ENCODE results near the gene ADAMTS2. TPM values are rescaled to one million over a fixed set of nuclear protein-coding genes. Genes with fewer than 3 reads are reported as not detected.

The ADAMTS2 gene
- polyA plus RNA-seq, 1 donor: 5.9 TPM

DNA sequence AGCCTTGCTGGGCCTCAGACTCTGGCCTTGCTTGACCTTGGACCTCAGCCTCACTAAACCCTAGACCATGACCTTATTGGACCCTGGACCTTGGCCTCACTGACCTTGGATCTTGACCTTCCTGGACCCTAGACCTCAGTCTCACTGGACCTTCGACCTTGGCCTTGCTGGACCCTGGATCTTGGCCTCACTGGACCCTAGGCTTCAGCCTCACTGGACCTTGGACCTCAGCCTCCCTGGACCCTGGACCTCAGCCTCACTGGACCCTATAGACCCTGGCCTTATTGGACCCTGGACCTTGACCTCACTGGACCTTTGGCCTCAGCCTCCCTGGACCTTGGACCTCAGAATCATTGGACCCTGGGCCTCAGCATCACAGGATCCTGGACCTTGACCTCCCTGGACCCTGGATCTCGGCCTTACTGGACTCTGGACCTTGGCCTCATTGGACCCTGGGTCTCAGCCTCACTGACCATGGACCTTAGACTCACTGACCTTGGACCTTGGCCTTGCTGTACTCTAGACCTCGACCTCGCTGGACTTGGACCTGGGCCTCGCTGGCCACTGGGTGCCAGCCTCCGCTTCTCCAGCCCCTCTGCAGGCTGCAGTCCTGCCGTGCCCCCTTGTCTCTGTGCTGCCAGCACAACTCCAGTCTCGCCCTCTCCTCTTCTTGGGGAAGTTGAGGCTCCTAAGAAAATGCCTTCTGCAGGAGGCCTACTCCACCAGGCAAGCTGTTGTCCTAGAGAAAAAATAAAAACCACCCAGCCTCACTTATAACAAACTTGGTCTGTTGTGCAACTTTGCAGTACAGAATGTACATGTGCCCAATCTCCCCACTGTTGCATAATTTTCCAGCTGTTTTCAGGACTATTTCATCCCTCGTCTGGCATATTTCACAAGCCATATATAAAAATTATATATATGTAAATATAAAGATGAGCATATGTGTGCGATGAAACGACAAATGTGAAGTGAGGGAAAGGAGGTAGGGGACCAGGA lies 11.0 kb upstream of the ADAMTS2 start:
- H3K36me3 ChIP-seq (ENCODE audit: control insufficient read depth, insufficient read depth, low read length): no peaks in the 10 kb centered on the region
- H3K27ac ChIP-seq (ENCODE audit: low read length): no peak overlapping the region
- DNase-seq: no peak
- no CpG with 5 or more reads among the region's 11 CpGs for WGBS (ENCODE audit: insufficient coverage, low lambda C conversion rate)
- H3K4me3 ChIP-seq (ENCODE audit: low read length): no peak overlapping the region
- H3K4me1 ChIP-seq (ENCODE audit: control insufficient read depth, insufficient read depth, low read length): no peaks in the 10 kb centered on the region
- H3K9me3 ChIP-seq (ENCODE audit: control insufficient read depth, low read depth, low read length): peaks cover 8% of the 10 kb centered on the region
- no peaks in the 10 kb centered on the region for H3K27me3 ChIP-seq (ENCODE audit: control insufficient read depth, insufficient read depth, low read length)

DNA sequence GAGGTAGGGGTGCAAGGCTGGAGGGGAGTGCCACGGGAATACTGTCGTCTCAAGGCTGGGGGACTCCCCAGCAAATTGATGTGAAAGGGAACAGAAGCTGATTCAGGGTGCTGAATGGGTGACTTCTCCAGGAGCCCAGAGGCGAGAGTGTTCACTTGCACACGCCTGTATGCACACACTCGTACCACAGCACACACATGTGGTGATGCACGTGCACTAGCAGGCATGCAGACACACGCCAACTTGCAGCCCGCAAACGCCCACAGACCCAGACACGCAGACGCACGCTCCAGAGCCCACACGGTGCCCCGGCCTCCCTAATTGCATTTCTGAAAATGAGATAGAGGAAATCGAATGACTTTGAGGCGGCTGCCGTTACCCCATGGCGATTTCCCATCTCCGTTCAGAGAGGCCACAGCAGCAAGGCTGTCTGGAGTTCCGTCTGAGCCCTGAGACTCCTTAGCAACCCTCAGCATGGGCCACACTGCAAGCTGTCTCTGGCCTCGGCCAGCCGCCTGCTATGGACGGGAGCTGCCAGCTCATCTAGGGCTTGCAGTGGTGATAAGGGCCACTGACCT lies 9.1 kb upstream of the ADAMTS2 start:
- no peaks in the 10 kb centered on the region for H3K36me3 ChIP-seq (ENCODE audit: control insufficient read depth, insufficient read depth, low read length)
- no peak for DNase-seq
- peaks cover under 1% of the 10 kb centered on the region for H3K27me3 ChIP-seq (ENCODE audit: control insufficient read depth, insufficient read depth, low read length)
- H3K9me3 ChIP-seq (ENCODE audit: control insufficient read depth, low read depth, low read length): peaks cover 8% of the 10 kb centered on the region
- WGBS (ENCODE audit: insufficient coverage, low lambda C conversion rate): no CpG with 5 or more reads among the region's 23 CpGs
- H3K27ac ChIP-seq (ENCODE audit: low read length): no peak overlapping the region
- H3K4me1 ChIP-seq (ENCODE audit: control insufficient read depth, insufficient read depth, low read length): no peaks in the 10 kb centered on the region
- no peak overlapping the region for H3K4me3 ChIP-seq (ENCODE audit: low read length)

DNA sequence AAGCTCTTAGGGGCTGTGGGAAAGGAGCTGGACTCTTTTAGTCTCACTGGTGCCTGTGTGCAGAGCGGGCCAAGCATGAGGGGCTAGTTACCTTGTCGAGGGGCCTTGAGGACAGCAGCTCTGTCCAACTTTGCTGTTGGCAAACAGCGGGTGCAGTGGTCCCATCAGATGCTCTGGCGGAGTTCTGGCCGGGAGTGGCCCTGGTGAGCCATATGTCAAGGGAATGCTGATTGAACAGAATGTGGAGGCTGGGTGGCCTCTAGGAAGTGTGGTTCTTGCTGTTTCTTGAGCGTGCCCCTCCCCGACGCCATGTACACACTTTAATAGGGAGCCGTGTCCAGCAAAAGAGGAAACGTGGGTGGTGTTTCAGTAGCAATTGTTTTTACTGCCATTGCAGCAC lies 3.6 kb upstream of the ADAMTS2 start:
- no peak for DNase-seq
- WGBS (ENCODE audit: insufficient coverage, low lambda C conversion rate): no CpG with 5 or more reads among the region's 10 CpGs

GRCh38 chr5:179348011-179348530 lies 2.8 kb upstream of the ADAMTS2 start:
- peaks cover 3% of the 10 kb centered on the region for H3K9me3 ChIP-seq (ENCODE audit: control insufficient read depth, low read depth, low read length)
- no peak for DNase-seq
- H3K4me3 ChIP-seq (ENCODE audit: low read length): no peak overlapping the region
- WGBS (ENCODE audit: insufficient coverage, low lambda C conversion rate): 100% methylated on average over 1 of the region's 15 CpGs
- no peak overlapping the region for H3K27ac ChIP-seq (ENCODE audit: low read length)
- H3K27me3 ChIP-seq (ENCODE audit: control insufficient read depth, insufficient read depth, low read length): peaks cover 42% of the 10 kb centered on the region
- peaks cover 2% of the 10 kb centered on the region for H3K4me1 ChIP-seq (ENCODE audit: control insufficient read depth, insufficient read depth, low read length)
- H3K36me3 ChIP-seq (ENCODE audit: control insufficient read depth, insufficient read depth, low read length): no peaks in the 10 kb centered on the region

More for the DNA sequence above, 3.6 kb upstream of the ADAMTS2 start:
- Histone ChIP-seq H3K4me3 (ENCODE audit: low read length) (no peak overlapping the region), H3K27me3 (ENCODE audit: control insufficient read depth, insufficient read depth, low read length) (peaks cover 35% of the 10 kb centered on the region), H3K4me1 (ENCODE audit: control insufficient read depth, insufficient read depth, low read length) (no peaks in the 10 kb centered on the region), H3K27ac (ENCODE audit: low read length) (no peak overlapping the region), H3K36me3 (ENCODE audit: control insufficient read depth, insufficient read depth, low read length) (no peaks in the 10 kb centered on the region), H3K9me3 (ENCODE audit: control insufficient read depth, low read depth, low read length) (peaks cover under 1% of the 10 kb centered on the region)

GRCh38 chr5:179347581-179347980 lies 2.3 kb upstream of the ADAMTS2 start:
- no peaks in the 10 kb centered on the region for H3K36me3 ChIP-seq (ENCODE audit: control insufficient read depth, insufficient read depth, low read length)
- peaks cover 3% of the 10 kb centered on the region for H3K9me3 ChIP-seq (ENCODE audit: control insufficient read depth, low read depth, low read length)
- peaks cover 47% of the 10 kb centered on the region for H3K27me3 ChIP-seq (ENCODE audit: control insufficient read depth, insufficient read depth, low read length)
- no CpG with 5 or more reads among the region's 2 CpGs for WGBS (ENCODE audit: insufficient coverage, low lambda C conversion rate)
- DNase-seq: no peak
- H3K4me1 ChIP-seq (ENCODE audit: control insufficient read depth, insufficient read depth, low read length): peaks cover 2% of the 10 kb centered on the region
- H3K27ac ChIP-seq (ENCODE audit: low read length): no peak overlapping the region
- H3K4me3 ChIP-seq (ENCODE audit: low read length): no peak overlapping the region

DNA sequence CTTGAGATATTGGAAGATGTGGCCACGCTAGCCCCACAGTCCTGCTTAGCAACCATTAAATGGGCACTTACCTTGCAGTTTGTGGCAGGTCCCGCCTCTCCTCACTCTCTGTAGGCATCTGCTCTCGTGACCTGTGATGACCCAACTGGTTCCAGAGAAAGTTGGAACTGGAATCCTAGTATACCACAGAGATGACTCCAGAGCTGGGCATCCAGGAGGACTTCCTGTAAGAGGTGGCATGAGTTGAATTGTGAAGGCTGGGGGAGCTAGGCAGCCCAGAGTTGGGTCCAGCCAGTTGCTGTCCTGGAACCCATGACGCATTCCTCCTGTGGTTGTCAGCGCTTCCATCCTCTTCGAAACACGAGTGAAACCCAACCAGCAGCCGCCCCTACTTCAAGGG lies 1.6 kb upstream of the ADAMTS2 start:
- no CpG with 5 or more reads among the region's 8 CpGs for WGBS (ENCODE audit: insufficient coverage, low lambda C conversion rate)
- peaks cover 54% of the 10 kb centered on the region for H3K27me3 ChIP-seq (ENCODE audit: control insufficient read depth, insufficient read depth, low read length)
- no peak overlapping the region for H3K27ac ChIP-seq (ENCODE audit: low read length)
- H3K9me3 ChIP-seq (ENCODE audit: control insufficient read depth, low read depth, low read length): peaks cover 3% of the 10 kb centered on the region
- no peak for DNase-seq
- H3K36me3 ChIP-seq (ENCODE audit: control insufficient read depth, insufficient read depth, low read length): no peaks in the 10 kb centered on the region
- no peak overlapping the region for H3K4me3 ChIP-seq (ENCODE audit: low read length)
- H3K4me1 ChIP-seq (ENCODE audit: control insufficient read depth, insufficient read depth, low read length): peaks cover 2% of the 10 kb centered on the region

DNA sequence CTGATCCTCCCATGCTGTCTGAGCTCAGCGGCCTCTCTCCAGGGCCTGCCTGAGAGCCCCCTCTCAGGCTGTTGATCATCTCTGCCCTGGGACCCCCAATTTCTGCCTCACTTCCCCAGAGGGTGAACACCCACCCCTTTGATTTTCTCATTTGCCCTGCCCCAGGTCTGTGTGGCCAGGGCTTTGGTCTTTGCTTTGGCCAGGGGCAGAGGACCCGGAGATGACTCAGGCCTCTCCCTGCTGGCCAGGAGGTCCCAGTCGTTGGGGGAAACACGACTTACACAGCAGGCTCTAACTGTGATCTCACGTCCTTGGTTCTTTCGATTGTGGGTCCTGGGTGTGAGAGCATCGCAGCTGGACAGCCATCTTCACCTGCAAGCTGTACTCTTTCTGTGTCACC lies 1.1 kb upstream of the ADAMTS2 start:
- Histone ChIP-seq H3K27ac (ENCODE audit: low read length) (no peak overlapping the region), H3K4me1 (ENCODE audit: control insufficient read depth, insufficient read depth, low read length) (peaks cover 2% of the 10 kb centered on the region), H3K27me3 (ENCODE audit: control insufficient read depth, insufficient read depth, low read length) (peaks cover 57% of the 10 kb centered on the region)

GRCh38 chr5:179345183-179345432 lies 153 bp downstream of the ADAMTS2 start:
- WGBS (ENCODE audit: insufficient coverage, low lambda C conversion rate): no CpG with 5 or more reads among the region's 36 CpGs
- Histone ChIP-seq H3K27me3 (ENCODE audit: control insufficient read depth, insufficient read depth, low read length) (peaks cover 57% of the 10 kb centered on the region), H3K4me3 (ENCODE audit: low read length) (no peak overlapping the region), H3K4me1 (ENCODE audit: control insufficient read depth, insufficient read depth, low read length) (peaks cover 2% of the 10 kb centered on the region), H3K36me3 (ENCODE audit: control insufficient read depth, insufficient read depth, low read length) (no peaks in the 10 kb centered on the region), H3K27ac (ENCODE audit: low read length) (no peak overlapping the region), H3K9me3 (ENCODE audit: control insufficient read depth, low read depth, low read length) (peaks cover 3% of the 10 kb centered on the region)
- no peak for DNase-seq

More for the DNA sequence above, 1.1 kb upstream of the ADAMTS2 start:
- Histone ChIP-seq H3K9me3 (ENCODE audit: control insufficient read depth, low read depth, low read length) (peaks cover 3% of the 10 kb centered on the region), H3K36me3 (ENCODE audit: control insufficient read depth, insufficient read depth, low read length) (no peaks in the 10 kb centered on the region), H3K4me3 (ENCODE audit: low read length) (no peak overlapping the region)
- no CpG with 5 or more reads among the region's 7 CpGs for WGBS (ENCODE audit: insufficient coverage, low lambda C conversion rate)
- DNase-seq: no peak

DNA sequence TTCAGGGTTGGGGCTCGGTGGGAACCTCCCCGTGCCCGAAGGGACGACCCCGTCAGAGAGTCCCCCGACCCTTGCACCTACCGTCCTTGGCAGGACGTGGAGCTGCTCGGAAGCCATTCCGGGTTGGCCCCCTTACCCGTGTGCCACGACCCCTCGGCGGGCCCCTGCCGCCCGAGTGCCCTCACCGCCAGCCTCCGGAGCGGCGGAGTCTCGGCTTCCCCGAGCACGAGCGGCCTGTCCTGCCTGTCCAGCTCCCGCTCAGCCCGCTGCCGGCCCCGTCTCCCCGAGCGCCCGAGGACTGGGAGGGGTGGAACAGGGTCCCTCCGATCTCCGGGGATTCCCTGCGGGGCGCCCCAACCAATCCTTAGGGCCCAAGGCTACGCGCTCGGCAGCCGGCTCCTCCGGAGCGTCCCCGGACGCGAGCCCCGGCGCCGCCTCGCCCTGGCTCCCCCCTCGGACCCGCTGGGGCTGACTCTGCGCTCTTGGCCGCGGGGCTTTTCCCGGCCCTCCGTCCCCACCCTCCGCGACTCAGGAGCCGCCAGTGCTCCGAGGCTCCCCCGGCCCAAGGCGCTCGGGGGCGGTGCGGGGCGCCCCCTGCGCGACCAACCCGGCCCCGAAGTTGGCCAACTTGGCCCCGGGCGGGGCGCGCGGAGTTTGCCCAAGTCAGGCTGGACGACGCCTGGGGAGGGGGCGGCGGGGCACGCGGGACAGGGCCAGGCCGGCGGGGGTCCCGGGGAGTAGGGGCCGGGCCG lies 654 bp downstream of the ADAMTS2 start:
- Histone ChIP-seq H3K4me3 (ENCODE audit: low read length) (peak overlapping the region; percentile 44), H3K9me3 (ENCODE audit: control insufficient read depth, low read depth, low read length) (peaks cover 3% of the 10 kb centered on the region), H3K27me3 (ENCODE audit: control insufficient read depth, insufficient read depth, low read length) (peaks cover 57% of the 10 kb centered on the region), H3K36me3 (ENCODE audit: control insufficient read depth, insufficient read depth, low read length) (no peaks in the 10 kb centered on the region), H3K27ac (ENCODE audit: low read length) (no peak overlapping the region), H3K4me1 (ENCODE audit: control insufficient read depth, insufficient read depth, low read length) (peaks cover 2% of the 10 kb centered on the region)
- WGBS (ENCODE audit: insufficient coverage, low lambda C conversion rate): no CpG with 5 or more reads among the region's 85 CpGs
- DNase-seq: peak in 1 of 2 donors; percentile 14

DNA sequence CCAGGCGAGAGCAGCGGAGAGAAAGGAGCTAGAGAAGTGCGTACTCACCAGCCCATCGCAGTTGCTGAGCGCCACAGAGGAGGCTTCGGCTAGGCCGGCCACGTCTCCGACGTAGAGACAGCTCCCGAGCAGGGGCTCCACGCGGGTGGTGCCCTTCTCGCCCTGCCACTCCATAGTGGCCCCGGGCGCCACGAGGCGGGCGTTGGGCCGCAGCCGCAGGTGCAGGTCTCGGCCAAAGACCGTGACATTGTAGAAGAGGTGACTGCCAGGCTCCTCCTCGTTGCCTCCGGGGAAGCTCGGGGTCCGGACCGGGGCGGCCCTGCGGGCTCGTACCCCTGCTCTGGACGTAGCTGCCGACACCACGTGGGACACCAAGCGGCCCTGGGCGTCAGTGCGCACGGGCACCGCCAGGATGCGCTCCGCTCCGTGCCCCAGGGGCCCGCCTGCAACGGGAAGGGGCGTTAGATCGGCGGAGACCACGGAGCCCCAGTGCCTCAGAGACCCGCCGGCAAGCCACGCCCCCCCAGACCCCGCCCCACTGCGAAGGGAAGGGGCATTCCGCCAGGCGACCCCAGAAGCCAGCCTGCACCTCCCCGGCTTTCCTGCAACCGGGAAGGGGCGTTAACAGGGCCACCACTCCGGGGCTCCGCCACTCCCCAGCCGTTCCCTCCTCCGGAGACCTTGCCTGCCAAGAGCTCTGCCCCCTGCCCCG lies 1.4 kb downstream of the ADAMTS2 start:
- Histone ChIP-seq H3K4me1 (ENCODE audit: control insufficient read depth, insufficient read depth, low read length) (peaks cover 2% of the 10 kb centered on the region), H3K9me3 (ENCODE audit: control insufficient read depth, low read depth, low read length) (peaks cover 3% of the 10 kb centered on the region), H3K4me3 (ENCODE audit: low read length) (peak overlapping the region; percentile 44), H3K36me3 (ENCODE audit: control insufficient read depth, insufficient read depth, low read length) (no peaks in the 10 kb centered on the region), H3K27ac (ENCODE audit: low read length) (no peak overlapping the region), H3K27me3 (ENCODE audit: control insufficient read depth, insufficient read depth, low read length) (peaks cover 54% of the 10 kb centered on the region)
- WGBS (ENCODE audit: insufficient coverage, low lambda C conversion rate): no CpG with 5 or more reads among the region's 63 CpGs
- peak in 1 of 2 donors; percentile 14 for DNase-seq
